Mesenchymal stem cell (in vitro differentiated cells and primary cell): ENCODE data around the gene CPM.
A peak's percentile ranks its signal among the peaks of the same experiment; 100 is the strongest.

Experiments used
- DNase-seq: peaks from one replicate; pipeline ENCODE4 v3.0.0-alpha.2; 2013
- H2AFZ ChIP-seq: one replicate; pipeline ENCODE4 v1.6.1; 2013; ENCODE audit warnings: low read depth, mild to moderate bottlenecking, control low read depth, inconsistent platforms, low read length, moderate library complexity
- H2AK5ac ChIP-seq: 2 replicates; pipeline ENCODE4 v1.6.1; 2013; ENCODE audit warnings: low read length, moderate library complexity, mild to moderate bottlenecking, inconsistent platforms; ENCODE audit not compliant: severe bottlenecking
- H2BK120ac ChIP-seq: one replicate; pipeline ENCODE4 v1.6.1; 2013; ENCODE audit warnings: low read depth, mild to moderate bottlenecking, inconsistent platforms, low read length, moderate library complexity
- H2BK12ac ChIP-seq, 2 experiments: one replicate each; pipeline ENCODE4 v1.6.1; 2013; ENCODE audit warnings: inconsistent platforms in 2 of 2, low read length in 2 of 2, mild to moderate bottlenecking in 2 of 2, moderate library complexity in 2 of 2, control low read depth in 1 of 2
- H2BK15ac ChIP-seq: one replicate; pipeline ENCODE4 v1.6.1; 2013; ENCODE audit warnings: mild to moderate bottlenecking, low read depth, inconsistent platforms; ENCODE audit not compliant: poor library complexity, severe bottlenecking
- H2BK5ac ChIP-seq: 2 replicates; pipeline ENCODE4 v1.6.1; 2013; ENCODE audit warnings: low read depth, mild to moderate bottlenecking, low read length, control low read depth, inconsistent platforms; ENCODE audit not compliant: poor library complexity, severe bottlenecking
- H3K14ac ChIP-seq, 2 experiments: one replicate each; pipeline ENCODE4 v1.6.1; 2013; ENCODE audit warnings: inconsistent platforms in 2 of 2, low read length in 2 of 2, control low read depth in 1 of 2, mild to moderate bottlenecking in 1 of 2, moderate library complexity in 1 of 2
- H3K18ac ChIP-seq, 2 experiments: one replicate each; pipeline ENCODE4 v1.6.1; 2013; ENCODE audit warnings: inconsistent platforms in 2 of 2, low read length in 2 of 2, control low read depth in 1 of 2, low read depth in 1 of 2, mild to moderate bottlenecking in 1 of 2
- H3K23ac ChIP-seq, 2 experiments: one replicate each; pipeline ENCODE4 v1.6.1; 2013; ENCODE audit warnings: inconsistent platforms in 2 of 2, low read length in 2 of 2, mild to moderate bottlenecking in 2 of 2, moderate library complexity in 2 of 2, control low read depth in 1 of 2
- H3K27ac ChIP-seq: 2 replicates; pipeline ENCODE4 v1.5.1; 2013; ENCODE audit warnings: mild to moderate bottlenecking, moderate library complexity, low read length, control low read depth, inconsistent platforms; ENCODE audit not compliant: poor library complexity, severe bottlenecking
- H3K27me3 ChIP-seq, 2 experiments: 2 replicates each; pipeline versions ENCODE4 v1.6.1 to v1.7.0; 2013; ENCODE audit warnings: low read length in 2 of 2, mild to moderate bottlenecking in 2 of 2, moderate library complexity in 2 of 2, control low read depth in 1 of 2, inconsistent platforms in 1 of 2; ENCODE audit not compliant: control insufficient read depth in 1 of 2, insufficient read depth in 1 of 2
- H3K36me3 ChIP-seq, 2 experiments: 2 replicates each; pipeline versions ENCODE4 v1.6.1 to v1.7.0; 2013; ENCODE audit warnings: low read length in 2 of 2, control low read depth in 1 of 2, inconsistent platforms in 1 of 2, low read depth in 1 of 2, mild to moderate bottlenecking in 1 of 2; ENCODE audit not compliant: insufficient read depth in 2 of 2, control insufficient read depth in 1 of 2
- H3K4ac ChIP-seq, 2 experiments: one replicate each; pipeline ENCODE4 v1.6.1; 2013; ENCODE audit warnings: inconsistent platforms in 2 of 2, low read length in 2 of 2, mild to moderate bottlenecking in 2 of 2, moderate library complexity in 2 of 2, control low read depth in 1 of 2, low read depth in 1 of 2
- H3K4me1 ChIP-seq: 2 replicates; pipeline ENCODE4 v1.6.1; 2013; ENCODE audit warnings: low read depth, low read length, control low read depth; ENCODE audit not compliant: control insufficient read depth, insufficient read depth
- H3K4me2 ChIP-seq: 2 replicates; pipeline ENCODE4 v1.6.1; 2013; ENCODE audit warnings: low read length, mild to moderate bottlenecking, inconsistent platforms; ENCODE audit not compliant: poor library complexity, severe bottlenecking
- H3K4me3 ChIP-seq, 2 experiments: 2 replicates each; pipeline versions ENCODE4 v1.5.1 to v1.7.0; 2013; ENCODE audit warnings: low read length in 2 of 2, mild to moderate bottlenecking in 2 of 2, control low read depth in 1 of 2, low read depth in 1 of 2; ENCODE audit not compliant: insufficient read depth in 1 of 2
- H3K79me1 ChIP-seq: replicated peaks from 2 replicates; pipeline ENCODE4 v1.6.1; 2013; ENCODE audit warnings: mild to moderate bottlenecking, control low read depth, low read length, inconsistent platforms; ENCODE audit not compliant: poor library complexity, severe bottlenecking
- H3K9ac ChIP-seq: 2 replicates; pipeline ENCODE4 v1.7.0; 2013; ENCODE audit warnings: mild to moderate bottlenecking, low read length, moderate library complexity
- H3K9me3 ChIP-seq: 2 replicates; pipeline ENCODE4 v1.7.0; 2013; ENCODE audit warnings: mild to moderate bottlenecking, low read length; ENCODE audit not compliant: control insufficient read depth
- H4K8ac ChIP-seq: one replicate; pipeline ENCODE4 v1.6.1; 2013; ENCODE audit warnings: inconsistent platforms, mild to moderate bottlenecking, low read length, moderate library complexity
- H4K91ac ChIP-seq: one replicate; pipeline ENCODE4 v1.6.1; 2013; ENCODE audit warnings: mild to moderate bottlenecking, low read length, inconsistent platforms
- WGBS: methylation state at CpG from one replicate; pipeline ENCODE4 v1.1.7; 2013; ENCODE audit warnings: mixed read lengths; 5-methylcytosine and 5-hydroxymethylcytosine counted together

Gene CPM

GRCh38 chr12:68972595-68972994 lies 39.6 kb upstream of the CPM start:
- no peaks in the 10 kb centered on the region for H3K79me1 ChIP-seq
- H3K4ac ChIP-seq: no peak overlapping the region
- no peaks in the 10 kb centered on the region for H3K27me3 ChIP-seq
- H2BK120ac ChIP-seq: no peak overlapping the region
- H3K9ac ChIP-seq: no peak overlapping the region
- H3K23ac ChIP-seq: no peak overlapping the region
- H3K27ac ChIP-seq: no peak overlapping the region
- H3K14ac ChIP-seq: no peak overlapping the region
- no peaks in the 10 kb centered on the region for H3K9me3 ChIP-seq
- no peak overlapping the region for H3K18ac ChIP-seq
- no peak overlapping the region for H2AFZ ChIP-seq
- no peak overlapping the region for H3K4me2 ChIP-seq
- H3K4me3 ChIP-seq: no peak overlapping the region
- H4K8ac ChIP-seq: no peak overlapping the region
- no peak overlapping the region for H2BK5ac ChIP-seq
- H2BK12ac ChIP-seq: no peak overlapping the region
- H3K36me3 ChIP-seq: no peaks in the 10 kb centered on the region
- no peak overlapping the region for H4K91ac ChIP-seq
- no peak overlapping the region for H2BK15ac ChIP-seq
- H3K4me1 ChIP-seq: peaks cover 4% of the 10 kb centered on the region
- no peak overlapping the region for H2AK5ac ChIP-seq
- no peak for DNase-seq
- 78% methylated on average over 1 of the region's 2 CpGs for WGBS

DNA sequence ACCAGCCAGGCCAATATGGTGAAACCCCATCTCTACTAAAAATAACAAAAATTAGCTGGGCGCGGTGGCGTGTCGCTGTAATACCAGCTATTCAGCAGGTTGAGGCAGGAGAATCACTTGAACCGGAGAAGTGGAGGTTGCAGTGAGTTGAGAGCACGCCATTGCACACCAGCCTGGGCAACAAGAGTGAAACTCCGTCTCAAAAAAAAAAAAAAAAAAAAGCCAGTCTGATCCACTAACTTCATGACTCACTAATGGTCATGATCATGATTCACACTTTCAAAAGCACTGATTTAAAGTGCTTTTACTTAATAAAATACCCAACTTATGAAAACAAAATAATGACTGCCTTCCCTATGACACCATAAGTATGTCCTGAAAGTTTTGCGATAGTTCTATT lies 38.4 kb upstream of the CPM start:
- H2BK15ac ChIP-seq: no peak overlapping the region
- H2BK5ac ChIP-seq: no peak overlapping the region
- no peaks in the 10 kb centered on the region for H3K9me3 ChIP-seq
- H3K36me3 ChIP-seq: no peaks in the 10 kb centered on the region
- WGBS: 81% methylated on average over 7 of the region's 8 CpGs
- no peak overlapping the region for H3K14ac ChIP-seq
- no peaks in the 10 kb centered on the region for H3K27me3 ChIP-seq
- H2BK120ac ChIP-seq: no peak overlapping the region
- H3K18ac ChIP-seq: no peak overlapping the region
- H3K9ac ChIP-seq: peak overlapping the region; percentile 49
- H3K79me1 ChIP-seq: no peaks in the 10 kb centered on the region
- H3K27ac ChIP-seq: no peak overlapping the region
- no peak overlapping the region for H3K4me2 ChIP-seq
- H4K91ac ChIP-seq: no peak overlapping the region
- no peak overlapping the region for H3K4me3 ChIP-seq
- no peak overlapping the region for H2AK5ac ChIP-seq
- no peak overlapping the region for H3K23ac ChIP-seq
- DNase-seq: peak; percentile 55
- no peak overlapping the region for H2AFZ ChIP-seq
- H4K8ac ChIP-seq: no peak overlapping the region
- peaks cover 4% of the 10 kb centered on the region for H3K4me1 ChIP-seq
- no peak overlapping the region for H3K4ac ChIP-seq
- no peak overlapping the region for H2BK12ac ChIP-seq

DNA sequence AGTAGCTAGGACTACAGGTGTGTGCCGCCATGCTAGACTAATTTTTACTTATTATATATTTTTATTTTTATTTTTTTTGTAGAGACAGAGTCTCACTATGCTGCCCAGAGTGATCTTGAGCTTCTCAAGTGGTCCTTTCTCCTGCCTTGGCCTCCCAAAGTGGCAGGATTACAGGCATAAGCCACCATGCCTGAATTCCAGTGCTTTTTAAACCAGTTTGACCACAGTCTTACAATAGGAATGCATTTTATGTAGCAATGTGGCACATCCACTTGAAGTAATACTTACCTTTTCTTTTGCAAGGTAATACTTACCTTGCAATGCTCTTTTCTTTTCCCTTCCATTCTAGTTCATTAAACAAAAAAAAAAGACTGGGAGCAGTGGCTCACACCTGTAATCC lies 38.0 kb upstream of the CPM start:
- H3K79me1 ChIP-seq: no peaks in the 10 kb centered on the region
- no peak overlapping the region for H3K23ac ChIP-seq
- no peak overlapping the region for H2BK12ac ChIP-seq
- H3K4me1 ChIP-seq: peaks cover 2% of the 10 kb centered on the region
- no peak overlapping the region for H4K8ac ChIP-seq
- no peak for DNase-seq
- WGBS: no CpG with 5 or more reads among the region's 1 CpG
- no peak overlapping the region for H3K4me2 ChIP-seq
- H3K9ac ChIP-seq: no peak overlapping the region
- no peaks in the 10 kb centered on the region for H3K27me3 ChIP-seq
- no peak overlapping the region for H3K4me3 ChIP-seq
- H2BK15ac ChIP-seq: no peak overlapping the region
- no peak overlapping the region for H2AFZ ChIP-seq
- no peak overlapping the region for H3K18ac ChIP-seq
- H3K14ac ChIP-seq: no peak overlapping the region
- H2AK5ac ChIP-seq: no peak overlapping the region
- no peaks in the 10 kb centered on the region for H3K36me3 ChIP-seq
- H2BK5ac ChIP-seq: no peak overlapping the region
- no peak overlapping the region for H3K4ac ChIP-seq
- no peak overlapping the region for H4K91ac ChIP-seq
- no peaks in the 10 kb centered on the region for H3K9me3 ChIP-seq
- no peak overlapping the region for H2BK120ac ChIP-seq
- no peak overlapping the region for H3K27ac ChIP-seq

DNA sequence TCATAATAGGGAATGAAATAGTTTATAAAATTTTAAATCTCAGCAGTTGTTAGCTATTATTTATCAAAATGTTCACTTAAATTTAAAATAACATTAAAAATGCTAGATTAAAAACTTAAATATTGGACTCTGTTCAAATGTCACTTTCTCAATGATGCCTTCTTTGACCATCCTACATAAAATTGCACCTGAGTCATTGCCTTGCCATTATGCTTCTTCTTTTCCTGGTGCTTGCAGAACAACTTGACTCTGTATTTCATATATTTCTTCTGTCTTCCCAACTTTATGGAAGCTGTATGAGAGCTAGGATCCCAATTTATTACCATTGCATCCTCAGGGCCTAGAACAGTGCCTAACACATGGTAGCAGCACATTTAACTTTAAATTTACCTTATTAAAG lies 37.3 kb upstream of the CPM start:
- H3K18ac ChIP-seq: no peak overlapping the region
- no peak overlapping the region for H3K4me3 ChIP-seq
- H3K27ac ChIP-seq: no peak overlapping the region
- no peaks in the 10 kb centered on the region for H3K9me3 ChIP-seq
- H3K14ac ChIP-seq: no peak overlapping the region
- H2BK12ac ChIP-seq: no peak overlapping the region
- no peaks in the 10 kb centered on the region for H3K36me3 ChIP-seq
- no peaks in the 10 kb centered on the region for H3K27me3 ChIP-seq
- no peak for DNase-seq
- H2AK5ac ChIP-seq: no peak overlapping the region
- no peak overlapping the region for H2BK5ac ChIP-seq
- H2BK15ac ChIP-seq: no peak overlapping the region
- H3K4ac ChIP-seq: no peak overlapping the region
- H4K8ac ChIP-seq: no peak overlapping the region
- H3K4me1 ChIP-seq: peaks cover 2% of the 10 kb centered on the region
- no peaks in the 10 kb centered on the region for H3K79me1 ChIP-seq
- H3K9ac ChIP-seq: no peak overlapping the region
- H2BK120ac ChIP-seq: no peak overlapping the region
- H2AFZ ChIP-seq: no peak overlapping the region
- no peak overlapping the region for H4K91ac ChIP-seq
- no peak overlapping the region for H3K23ac ChIP-seq
- H3K4me2 ChIP-seq: no peak overlapping the region
